GM19351 (cell line): Measurements from ENCODE around the gene CRACR2B.

ENCODE experiments used
- ATAC-seq: cut with Tn5 transposase; IDR thresholded peaks from one replicate; pipeline ENCODE4 v1.9.1; 2021; ENCODE audit warnings: mild to moderate bottlenecking, moderate library complexity; ENCODE audit not compliant: unreplicated experiment

CRACR2B gene

GRCh38 chr11:827897-828192 lies at the start of gene CRACR2B:
CRACR2B (plus strand) TSS chr11:827919; CDS start chr11:828608, 689 bp downstream.
- no peak for ATAC-seq

DNA sequence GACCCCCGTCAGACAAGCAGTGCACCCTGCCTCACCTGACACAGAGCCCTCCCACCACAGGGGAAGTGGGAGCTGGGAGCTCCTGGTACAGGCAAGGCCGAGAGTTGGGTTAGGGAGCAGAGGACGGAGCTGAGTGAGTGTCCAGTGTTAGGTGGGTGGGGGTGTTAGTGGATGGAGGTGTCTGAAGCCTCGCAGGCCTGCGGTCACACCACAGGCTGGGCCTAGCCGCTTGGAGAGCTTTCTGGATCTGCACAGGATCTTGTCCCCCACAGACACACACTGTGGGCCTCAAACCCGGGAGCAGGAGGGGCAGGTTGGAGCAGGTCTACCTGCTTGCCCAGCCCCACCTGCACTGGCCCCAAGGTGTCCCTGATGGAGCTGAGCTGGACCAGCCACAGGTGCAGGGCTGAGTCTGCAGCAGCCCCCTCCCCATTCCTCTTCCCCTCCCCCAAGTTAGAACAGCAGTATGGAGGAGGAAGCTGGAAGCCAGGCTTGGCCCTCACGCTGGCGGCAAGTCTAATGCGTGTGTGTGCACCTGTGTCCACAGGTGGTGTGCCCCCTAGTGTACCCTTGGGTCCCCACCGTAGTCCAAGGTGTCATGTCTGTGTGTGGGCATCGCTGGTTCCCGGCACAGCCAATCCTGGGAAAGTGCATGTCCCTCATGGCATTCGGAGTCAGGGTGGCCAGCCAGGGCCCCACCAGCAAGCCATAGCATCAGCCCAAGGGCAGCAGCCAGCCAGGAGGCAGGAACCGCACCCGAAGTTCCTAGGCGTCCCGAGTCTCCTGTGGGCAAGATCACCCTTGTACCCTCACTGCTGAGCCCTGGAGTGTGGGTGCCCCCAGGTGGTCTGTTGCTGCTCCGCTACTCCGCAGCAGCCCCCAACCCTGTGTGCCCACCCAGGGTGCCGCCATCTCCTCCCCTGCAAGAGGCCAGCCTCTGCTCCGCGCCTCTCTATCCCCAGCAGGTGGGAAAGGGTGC lies 48.5 kb upstream of the CRACR2B start:
- ATAC-seq, result no peak

DNA sequence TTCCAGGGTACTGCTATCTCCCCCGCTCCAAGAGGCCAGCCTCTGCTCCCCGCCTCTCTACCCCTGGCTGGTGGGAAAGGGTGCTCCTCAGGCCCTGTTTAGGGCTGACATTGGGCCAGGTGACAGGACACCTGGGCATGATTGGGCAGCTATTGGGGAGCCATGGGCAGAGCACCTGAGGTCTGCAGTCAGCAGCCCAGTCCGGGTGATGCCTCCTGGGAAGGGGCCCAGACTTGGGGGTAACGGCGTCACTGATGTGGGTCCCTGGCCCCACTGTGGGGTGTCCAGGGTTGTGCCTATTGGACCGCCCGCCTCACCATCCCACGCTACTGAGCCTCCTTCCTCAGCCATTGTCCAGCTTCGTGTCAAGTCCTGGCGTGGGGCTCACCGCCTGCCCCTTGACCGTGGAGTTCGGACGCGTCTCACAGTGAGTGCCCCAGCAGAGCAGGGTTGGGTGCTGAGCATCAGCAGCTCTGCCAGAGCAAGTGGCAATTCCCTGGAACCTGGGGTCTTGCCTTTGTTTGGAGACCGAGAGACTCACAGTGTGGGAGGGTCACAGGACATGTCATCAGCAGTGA lies 47.7 kb upstream of the CRACR2B start:
- ATAC-seq, result no peak

- ATAC-seq, result no peak
Measured at GRCh38 chr11:782264-783174, 45.2 kb upstream of the CRACR2B start.

DNA sequence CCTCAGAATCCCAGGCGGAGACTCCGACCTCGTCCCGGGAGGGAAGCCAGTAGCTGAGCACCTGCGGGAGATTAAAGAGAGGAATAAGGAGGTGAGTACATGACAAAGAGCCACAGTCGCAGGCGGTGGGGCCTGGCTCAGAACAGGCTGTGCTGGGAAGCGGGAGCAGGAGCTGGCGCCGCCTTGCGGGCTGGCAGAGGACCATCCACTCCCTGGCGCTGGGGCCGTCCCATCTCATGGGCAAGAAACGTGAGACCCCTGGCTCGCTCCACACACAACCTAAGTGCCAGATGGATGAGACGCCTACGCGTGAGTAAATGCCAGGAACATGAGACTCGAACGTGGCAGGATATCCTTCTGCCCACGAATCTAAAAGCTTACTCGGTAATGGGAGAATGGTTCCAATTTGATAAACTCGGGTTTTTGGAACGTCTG lies 44.1 kb upstream of the CRACR2B start:
- no peak for ATAC-seq

DNA sequence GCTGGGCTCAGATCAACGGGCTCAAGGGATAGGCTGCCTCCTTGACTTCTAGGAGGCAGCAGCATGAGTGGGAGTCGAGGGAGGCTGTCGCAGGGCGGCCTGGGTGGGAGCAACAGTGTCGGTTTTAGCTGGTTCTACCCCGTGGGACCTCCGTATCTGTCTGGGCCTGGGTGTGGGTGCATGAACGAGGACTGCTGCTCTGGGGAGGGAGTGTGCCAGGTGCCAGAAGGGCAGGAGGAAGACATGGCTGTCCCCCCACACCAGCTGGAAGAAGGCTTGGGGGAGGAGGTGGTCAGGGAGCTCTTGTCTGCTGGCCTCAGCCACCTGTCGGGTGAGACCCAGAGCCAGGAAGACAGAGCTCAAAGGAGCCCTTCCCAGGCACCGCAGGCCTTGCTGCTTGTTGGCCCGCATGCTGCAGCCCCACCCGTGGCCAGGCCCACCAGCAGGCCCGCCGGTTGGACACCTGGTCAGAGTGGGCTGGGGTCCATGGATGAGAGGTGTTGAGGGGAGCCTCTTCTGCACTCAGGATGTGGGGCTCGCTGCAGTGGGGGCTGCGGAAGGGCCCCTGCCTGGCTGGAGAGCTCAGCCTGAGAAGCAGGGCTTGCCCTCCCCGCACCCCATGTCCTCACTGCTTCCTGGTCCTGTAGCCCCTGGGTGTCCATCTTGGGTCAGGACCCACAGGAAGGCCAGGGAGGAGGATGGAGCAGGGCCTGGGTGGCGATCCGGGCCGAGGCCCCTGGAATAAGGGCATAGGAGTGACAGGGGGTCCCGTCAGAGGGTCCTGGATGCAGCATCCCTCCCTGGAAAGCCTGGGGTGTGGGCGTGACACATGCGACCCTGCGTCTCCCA lies 41.3 kb upstream of the CRACR2B start:
- no peak for ATAC-seq

GRCh38 chr11:787084-787675 lies 40.5 kb upstream of the CRACR2B start:
- ATAC-seq, result no peak

- no peak for ATAC-seq
Measured at GRCh38 chr11:788009-788640, 39.6 kb upstream of the CRACR2B start.

DNA sequence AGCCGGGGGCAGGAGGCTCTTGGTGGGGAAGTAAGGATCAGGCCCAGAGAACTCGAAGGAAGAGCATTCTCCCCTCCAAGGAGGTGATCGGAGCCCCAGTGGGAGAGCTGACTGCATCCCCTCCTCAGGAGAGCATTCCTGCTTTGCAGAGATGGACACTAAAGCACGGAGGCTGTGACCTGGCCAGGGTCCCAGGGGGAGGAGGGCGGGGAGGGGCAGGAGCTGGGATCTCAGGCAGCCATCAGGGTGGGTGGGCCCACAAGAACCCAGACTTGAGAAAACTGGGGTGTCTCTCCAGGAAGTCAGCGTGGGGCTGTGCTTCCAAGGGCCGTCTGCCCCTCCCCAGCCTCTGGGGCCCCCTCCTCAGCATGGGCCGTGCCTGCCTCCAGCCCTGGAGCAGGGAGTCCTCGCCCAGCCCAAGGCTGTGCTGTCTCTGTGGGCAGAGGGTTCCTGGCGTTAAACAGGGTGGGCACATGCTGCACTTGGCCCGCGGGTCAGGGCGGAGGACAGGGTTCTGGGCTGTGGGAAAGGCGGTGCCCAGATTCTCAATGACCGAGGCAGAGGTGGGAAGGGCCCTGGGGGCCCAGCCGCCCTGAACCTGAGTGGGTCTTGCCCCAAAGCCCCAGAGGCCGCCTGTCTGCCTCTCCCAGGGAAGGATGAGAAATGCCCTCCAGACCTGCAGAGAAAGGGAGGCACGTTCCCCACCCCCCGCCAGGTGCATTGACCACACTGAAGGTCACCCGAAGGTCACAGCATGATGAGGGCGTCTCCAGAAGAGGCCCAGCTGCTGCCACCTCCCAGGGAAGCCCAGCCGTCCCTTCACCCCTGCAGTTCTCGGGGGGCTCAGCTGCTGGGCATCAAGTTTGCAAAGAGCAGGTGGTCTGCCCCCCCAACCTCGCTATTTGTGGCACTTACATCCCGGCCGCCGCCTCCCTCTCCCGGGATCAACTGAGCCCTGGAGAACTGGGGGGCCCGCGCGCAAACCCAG lies 38.5 kb upstream of the CRACR2B start:
- no peak for ATAC-seq

- ATAC-seq, result no peak
Measured at GRCh38 chr11:789943-790342, 37.8 kb upstream of the CRACR2B start, which contains the start of gene CEND1. CEND1 (minus strand) TSS chr11:790090; CDS start chr11:788576, 1,514 bp downstream.

GRCh38 chr11:790721-791564 lies 36.8 kb upstream of the CRACR2B start:
- no peak for ATAC-seq

GRCh38 chr11:791658-792534 lies 35.8 kb upstream of the CRACR2B start:
- no peak for ATAC-seq

- ATAC-seq, result no peak
Measured at GRCh38 chr11:792535-792821, 35.2 kb upstream of the CRACR2B start.

DNA sequence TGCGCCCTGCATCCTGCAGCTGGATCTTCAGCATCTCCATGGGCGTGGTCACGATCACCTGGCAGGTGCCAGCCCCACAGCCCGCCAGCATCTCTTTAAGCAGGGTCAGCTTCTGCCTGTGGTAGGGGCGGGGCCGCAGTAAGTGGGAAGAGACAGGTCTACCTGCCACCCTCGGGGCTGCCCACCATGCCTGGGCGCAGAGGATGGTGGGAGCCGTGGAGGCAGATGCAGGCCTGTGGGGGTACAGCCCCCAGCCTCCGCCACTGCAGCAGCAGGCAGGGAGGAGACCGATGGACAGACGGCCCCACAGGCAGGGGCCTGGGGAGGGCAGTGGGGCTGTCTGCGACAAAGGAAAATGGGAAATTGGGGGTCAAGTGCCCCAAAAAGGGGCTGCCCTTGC lies 34.8 kb upstream of the CRACR2B start:
- ATAC-seq, result no peak

DNA sequence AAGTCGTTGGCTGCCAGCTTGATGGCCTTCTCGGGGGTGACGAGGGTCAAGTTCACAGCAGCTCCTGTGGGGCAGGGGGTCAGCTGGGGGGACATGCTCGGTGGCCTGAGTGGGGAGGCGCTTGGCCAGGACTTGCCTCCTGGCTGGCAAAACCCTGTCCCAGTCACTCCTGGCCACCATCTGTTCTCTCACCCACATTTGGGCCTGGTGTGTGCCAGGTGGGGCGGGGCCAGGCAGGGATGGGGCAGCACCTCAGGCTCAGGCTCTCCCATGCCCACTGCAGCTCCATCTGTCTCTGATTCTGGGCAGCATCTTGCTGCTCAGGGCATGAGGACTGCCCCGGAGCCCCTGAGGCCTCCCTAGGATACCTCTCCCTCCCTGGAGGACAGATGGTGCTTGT lies 34.2 kb upstream of the CRACR2B start:
- no peak for ATAC-seq

GRCh38 chr11:794013-794765 lies 33.5 kb upstream of the CRACR2B start:
- no peak for ATAC-seq
